ENCODE measurements around the gene NDUFB3. TPM values are rescaled to one million over a fixed set of nuclear protein-coding genes. Genes with fewer than 3 reads are reported as not detected.
A peak's percentile ranks its signal among the peaks of the same experiment; 100 is the strongest.

Gene NDUFB3
- total RNA-seq, 4 donors from 2014 or later, result 32.4 to 47.9 (median 45.9) TPM

- TF ChIP-seq CTCF (IDR thresholded peaks at IDR 0.05), result no peak
- no peak for DNase-seq (ENCODE audit: low spot score)
- peak; percentile 39 for ATAC-seq (ENCODE audit: low FRiP score)
Measured at GRCh38 chr2:201070948-201071478, 788 bp upstream of the NDUFB3 start.

GRCh38 chr2:201072201-201072530, 365 bp downstream of the NDUFB3 start:
- TF ChIP-seq CTCF (IDR thresholded peaks at IDR 0.05), result no peak
- ATAC-seq (ENCODE audit: low FRiP score) (no peak), DNase-seq (ENCODE audit: low spot score) (no peak)

GRCh38 chr2:201073071-201073470, 1.3 kb downstream of the NDUFB3 start:
- DNase-seq (ENCODE audit: low spot score) (no peak), ATAC-seq (ENCODE audit: low FRiP score) (no peak)
- no peak for TF ChIP-seq CTCF (IDR thresholded peaks at IDR 0.05)

GRCh38 chr2:201074996-201075395, 3.2 kb downstream of the NDUFB3 start:
- no peak for TF ChIP-seq CTCF (IDR thresholded peaks at IDR 0.05)
- no peak for ATAC-seq (ENCODE audit: low FRiP score)
- no peak for DNase-seq (ENCODE audit: low spot score)

- ATAC-seq (ENCODE audit: low FRiP score), result peak; percentile 59
- no peak for DNase-seq (ENCODE audit: low spot score)
- no peak for TF ChIP-seq CTCF (IDR thresholded peaks at IDR 0.05)
Measured at GRCh38 chr2:201084863-201085262, 13.1 kb downstream of the NDUFB3 start.

- no peak for TF ChIP-seq CTCF (IDR thresholded peaks at IDR 0.05)
- DNase-seq (ENCODE audit: low spot score) (no peak), ATAC-seq (ENCODE audit: low FRiP score) (no peak)
Measured at GRCh38 chr2:201090574-201090973, 18.8 kb downstream of the NDUFB3 start.

- no peak for TF ChIP-seq CTCF (IDR thresholded peaks at IDR 0.05)
- ATAC-seq (ENCODE audit: low FRiP score), result no peak
- DNase-seq (ENCODE audit: low spot score), result no peak
Measured at GRCh38 chr2:201093573-201093972, 21.8 kb downstream of the NDUFB3 start.
